GM12892 (cell line): ENCODE data around the gene ATP9A.

Source experiments
- POLR2A ChIP-seq: IDR thresholded peaks from 2 replicates; pipeline ENCODE4 v1.6.1; 2011; ENCODE audit warnings: low read depth, low read length, control low read depth
- TAF1 ChIP-seq: IDR thresholded peaks from 2 replicates; pipeline ENCODE4 v1.6.1; 2011; ENCODE audit warnings: low read depth, mild to moderate bottlenecking, control low read depth, low read length, borderline replicate concordance

- no peak for TF ChIP-seq TAF1
- TF ChIP-seq POLR2A: no peak
Measured at GRCh38 chr20:51797357-51798025, 29.3 kb upstream of the ATP9A start.
